Gastroesophageal sphincter (tissue), 3 donors: Measurements from ENCODE around the gene AQP12B.
"Not testable (repeated sequence)": the region's sequence is repeated elsewhere in the genome, so short reads cannot be mapped to it uniquely, and the experiment has no call there.

ENCODE experiments used
- CTCF ChIP-seq, 4 experiments: fragments of 200-600 bp in 2 of 4; fragments of 450-650 bp in 2 of 4; sonication (generic) in 1 of 4; IDR thresholded peaks; one replicate each; pipeline ENCODE4 v1.5.1; 2017 to 2019; ENCODE audit warnings: antibody characterized with exemption in 4 of 4, mild to moderate bottlenecking in 2 of 4, moderate library complexity in 2 of 4
- POLR2AphosphoS5 ChIP-seq: sonication (generic); formaldehyde crosslinking; IDR thresholded peaks from one replicate; pipeline ENCODE4 v1.6.1; 2017; ENCODE audit warnings: antibody characterized with exemption

- not testable (repeated sequence) for TF ChIP-seq POLR2AphosphoS5; CTCF (IDR thresholded peaks at IDR 0.05)
Observed at GRCh38 chr2:240690421-240691074, 7.9 kb upstream of the AQP12B start.
